Left kidney (tissue), 2 donors: Measurements from ENCODE around the gene WIZ. TPM values are rescaled to one million over a fixed set of nuclear protein-coding genes. Genes with fewer than 3 reads are reported as not detected.

ENCODE experiments used
- DNase-seq: peaks from one replicate; pipeline ENCODE4 v3.0.0-alpha.2; 2013
- polyA plus RNA-seq: library from polyadenylated mRNA; unstranded; fragments of 120-200 nt; gene quantifications from one replicate; pipeline ENCODE4 v1.2.1, GENCODE V29; 2013; ENCODE audit not compliant: insufficient read length

WIZ gene
- polyA plus RNA-seq, 1 donor, result 25.7 TPM

DNA sequence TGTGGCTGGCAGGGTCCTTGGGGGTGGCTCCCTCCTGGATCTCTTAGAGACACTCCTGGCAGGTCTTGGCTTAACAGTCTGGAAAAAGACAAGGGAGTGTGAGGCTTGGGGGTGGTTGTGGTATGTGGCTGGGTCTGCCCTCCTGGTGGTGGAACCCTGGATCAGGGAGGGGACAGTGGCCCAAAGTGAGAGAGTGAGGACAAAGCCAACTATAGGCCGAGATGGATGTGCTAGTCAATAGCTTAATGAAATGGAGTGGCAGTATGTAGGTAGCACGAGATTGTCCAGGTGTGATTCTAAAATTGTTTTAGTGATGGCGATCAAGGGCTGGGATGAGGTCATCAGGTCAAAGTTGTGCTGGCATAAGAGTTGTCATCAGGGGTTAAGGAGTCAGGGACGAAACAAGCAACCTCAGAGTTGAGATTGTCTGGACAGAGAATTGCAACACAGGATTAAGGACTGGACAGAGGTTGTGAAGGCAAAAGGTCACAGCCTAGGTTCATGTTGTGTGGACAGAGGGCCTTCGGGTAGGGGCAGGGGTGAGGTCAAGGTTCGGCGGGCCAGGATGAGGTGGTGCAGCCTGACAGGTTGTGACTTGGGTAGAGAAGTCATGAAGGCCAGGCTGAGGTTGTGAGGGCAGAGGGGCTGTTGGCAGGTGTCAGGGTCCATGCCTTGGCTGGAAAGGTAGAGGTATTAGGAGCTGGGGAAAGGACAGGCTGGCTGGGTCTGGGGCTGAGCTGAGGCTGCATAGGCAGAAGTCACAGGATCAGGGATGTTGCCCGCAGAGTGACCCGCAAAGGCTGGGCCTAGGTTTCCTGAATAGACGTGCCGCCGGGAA lies 19.1 kb upstream of the WIZ start:
- DNase-seq, result no peak

- DNase-seq, result no peak
Measured at GRCh38 chr19:15467734-15468214, 18.0 kb upstream of the WIZ start.

DNA sequence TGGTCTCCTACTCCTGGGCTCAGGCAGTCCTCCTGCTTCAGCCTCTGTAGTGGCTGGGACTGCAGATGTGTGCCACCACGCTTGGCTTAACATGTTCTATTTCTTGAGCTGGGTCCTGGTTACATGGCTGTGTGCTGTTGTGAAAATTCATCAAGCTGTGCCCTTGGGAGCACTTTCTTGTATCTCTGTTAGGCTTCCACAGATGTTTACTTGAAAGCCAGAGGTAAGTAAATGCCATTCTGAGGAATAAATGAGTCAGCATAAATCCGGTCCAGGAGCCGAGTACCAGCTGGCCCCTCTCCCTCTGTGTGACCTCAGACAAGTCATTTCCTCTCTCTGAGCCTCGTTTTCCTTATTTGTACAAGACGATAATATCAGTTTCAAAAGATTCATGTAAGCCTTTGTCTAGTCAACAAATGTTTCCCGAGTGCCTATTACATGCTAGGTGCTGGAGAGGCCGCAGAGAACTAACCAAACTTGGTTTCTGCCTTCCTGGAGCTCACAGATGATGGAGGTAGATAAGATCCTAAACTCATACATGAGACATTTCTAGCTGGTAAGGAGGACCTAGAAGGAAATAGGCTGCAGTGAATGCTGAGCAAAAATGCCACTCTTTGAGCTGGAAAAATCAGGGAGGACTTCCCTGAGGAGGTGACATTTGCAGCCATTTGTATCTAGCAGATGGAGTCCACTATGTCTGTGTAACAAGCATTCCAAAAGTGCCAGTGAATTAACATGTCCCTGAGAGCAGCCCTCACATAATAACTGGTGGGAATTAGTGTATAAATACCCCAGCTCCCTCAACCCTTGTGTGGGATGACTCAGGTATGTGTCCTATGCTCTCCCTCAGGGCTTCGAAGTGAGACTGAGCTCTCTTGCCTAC lies 17.3 kb upstream of the WIZ start:
- DNase-seq, result no peak

- DNase-seq, result no peak
Measured at GRCh38 chr19:15464394-15465385, 14.9 kb upstream of the WIZ start, which contains the start of gene RASAL3. RASAL3 (minus strand) TSS chr19:15464544; CDS start chr19:15464358, 186 bp downstream.

GRCh38 chr19:15463861-15464371 lies 14.2 kb upstream of the WIZ start:
- DNase-seq, result no peak

GRCh38 chr19:15461694-15462093 lies 11.9 kb upstream of the WIZ start:
- DNase-seq, result no peak

- no peak for DNase-seq
Measured at GRCh38 chr19:15457701-15458484, 8.1 kb upstream of the WIZ start.

DNA sequence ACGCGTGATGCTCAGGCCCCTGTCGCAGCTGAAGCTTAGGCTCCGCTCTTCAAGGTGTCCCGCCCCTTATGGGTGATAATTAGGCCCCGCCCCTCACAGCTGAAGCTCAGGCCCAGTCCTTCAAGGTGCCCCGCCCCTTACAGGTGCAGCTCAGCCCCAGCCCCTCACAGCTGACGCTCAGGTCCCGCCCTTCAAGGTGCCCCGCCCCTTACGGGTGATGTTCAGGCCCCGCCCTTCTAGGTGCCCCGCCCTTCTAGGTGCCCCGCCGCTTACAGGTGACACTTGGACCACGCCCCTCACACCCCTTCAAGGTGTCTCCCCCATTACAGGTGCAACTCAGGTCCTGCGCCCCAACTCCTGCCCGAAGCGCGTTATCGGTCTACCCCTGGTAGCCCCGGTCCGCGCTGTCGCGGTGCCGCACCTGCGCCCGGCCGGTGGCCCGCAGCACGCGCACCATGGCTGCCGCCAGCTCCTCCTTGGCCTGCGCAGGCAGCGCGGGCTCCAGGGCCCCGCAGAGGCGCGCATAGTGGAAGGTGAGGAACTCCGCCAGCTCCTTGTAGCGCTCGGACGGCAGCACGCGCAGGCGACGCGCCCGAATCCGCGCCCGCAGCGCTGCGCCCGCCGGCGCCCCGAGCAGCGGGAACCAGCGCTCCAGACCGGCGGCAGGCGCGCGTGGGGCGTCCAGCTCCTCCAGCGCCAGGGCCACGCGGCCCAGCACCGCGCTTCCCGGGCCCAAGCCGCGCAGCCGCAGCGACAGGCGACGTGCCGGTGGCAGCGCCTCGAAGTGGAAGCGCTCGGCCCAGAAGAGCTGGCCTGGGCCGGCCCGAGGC lies 7.3 kb upstream of the WIZ start:
- no peak for DNase-seq

DNA sequence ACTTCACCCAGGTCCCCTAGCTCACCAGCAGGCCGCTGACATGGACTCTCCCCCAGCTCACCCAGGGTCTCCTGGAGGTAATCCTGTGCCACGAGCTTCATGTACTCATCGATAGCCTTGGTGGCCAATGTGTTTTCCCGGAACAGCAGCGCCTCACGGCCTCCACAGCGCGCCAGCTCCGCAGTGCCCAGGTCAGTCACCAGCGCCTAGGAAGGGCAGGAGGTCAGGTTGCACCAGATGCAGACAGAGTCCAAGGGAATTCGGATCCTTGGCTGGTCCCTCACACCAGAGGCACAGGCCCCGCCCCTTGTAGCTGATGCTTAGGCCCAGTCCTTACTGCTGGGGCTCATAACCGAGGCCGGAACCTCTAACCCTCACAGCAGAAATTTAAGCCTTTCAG lies 6.7 kb upstream of the WIZ start:
- no peak for DNase-seq

- DNase-seq, result no peak
Measured at GRCh38 chr19:15455996-15456395, 6.2 kb upstream of the WIZ start.

DNA sequence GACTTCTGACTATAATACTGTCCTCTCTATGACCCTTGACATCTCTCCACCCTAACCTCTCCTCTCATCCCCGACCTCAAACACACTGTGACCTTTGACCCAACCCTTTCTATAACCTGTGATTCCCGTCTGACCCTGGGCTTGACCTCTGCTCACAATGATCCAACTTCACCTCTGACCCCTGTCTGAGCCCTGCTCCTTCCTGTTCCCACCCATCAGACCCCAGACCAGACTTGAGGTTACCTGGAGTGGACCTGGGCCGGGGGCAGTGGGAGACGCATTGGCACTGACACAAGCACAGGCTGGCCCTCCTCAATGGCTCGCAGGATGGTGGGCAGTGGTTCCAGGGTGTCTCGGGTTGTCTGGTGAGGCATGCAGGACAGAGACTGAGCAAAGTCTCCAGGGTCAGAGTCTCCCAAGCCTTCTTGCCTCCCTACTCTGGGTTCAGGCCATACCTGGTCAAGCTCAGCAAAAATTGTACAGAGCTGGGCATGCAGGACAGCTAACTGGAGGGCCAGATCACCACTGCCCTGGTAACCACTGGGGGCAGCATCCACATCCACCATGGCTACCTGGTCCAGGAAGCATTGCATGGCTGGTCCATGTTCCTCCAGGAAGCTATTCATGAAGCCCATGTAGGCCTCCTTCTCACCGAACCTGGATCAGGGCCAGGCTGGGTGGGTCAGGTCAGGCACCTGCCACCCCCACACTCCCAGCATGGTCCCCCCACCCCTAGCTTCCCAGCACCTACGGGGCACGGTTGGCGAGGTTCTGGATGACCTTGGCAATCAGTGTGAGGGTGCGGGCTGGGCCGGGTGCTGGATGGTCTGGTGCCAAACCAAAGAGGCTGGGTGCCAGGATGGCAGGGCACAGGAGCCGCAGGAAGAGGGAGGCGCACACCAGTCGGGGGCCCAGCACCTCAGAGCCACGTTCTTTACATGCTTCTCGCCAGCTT lies 4.4 kb upstream of the WIZ start:
- no peak for DNase-seq

GRCh38 chr19:15453091-15453578 lies 3.4 kb upstream of the WIZ start:
- DNase-seq, result no peak

DNA sequence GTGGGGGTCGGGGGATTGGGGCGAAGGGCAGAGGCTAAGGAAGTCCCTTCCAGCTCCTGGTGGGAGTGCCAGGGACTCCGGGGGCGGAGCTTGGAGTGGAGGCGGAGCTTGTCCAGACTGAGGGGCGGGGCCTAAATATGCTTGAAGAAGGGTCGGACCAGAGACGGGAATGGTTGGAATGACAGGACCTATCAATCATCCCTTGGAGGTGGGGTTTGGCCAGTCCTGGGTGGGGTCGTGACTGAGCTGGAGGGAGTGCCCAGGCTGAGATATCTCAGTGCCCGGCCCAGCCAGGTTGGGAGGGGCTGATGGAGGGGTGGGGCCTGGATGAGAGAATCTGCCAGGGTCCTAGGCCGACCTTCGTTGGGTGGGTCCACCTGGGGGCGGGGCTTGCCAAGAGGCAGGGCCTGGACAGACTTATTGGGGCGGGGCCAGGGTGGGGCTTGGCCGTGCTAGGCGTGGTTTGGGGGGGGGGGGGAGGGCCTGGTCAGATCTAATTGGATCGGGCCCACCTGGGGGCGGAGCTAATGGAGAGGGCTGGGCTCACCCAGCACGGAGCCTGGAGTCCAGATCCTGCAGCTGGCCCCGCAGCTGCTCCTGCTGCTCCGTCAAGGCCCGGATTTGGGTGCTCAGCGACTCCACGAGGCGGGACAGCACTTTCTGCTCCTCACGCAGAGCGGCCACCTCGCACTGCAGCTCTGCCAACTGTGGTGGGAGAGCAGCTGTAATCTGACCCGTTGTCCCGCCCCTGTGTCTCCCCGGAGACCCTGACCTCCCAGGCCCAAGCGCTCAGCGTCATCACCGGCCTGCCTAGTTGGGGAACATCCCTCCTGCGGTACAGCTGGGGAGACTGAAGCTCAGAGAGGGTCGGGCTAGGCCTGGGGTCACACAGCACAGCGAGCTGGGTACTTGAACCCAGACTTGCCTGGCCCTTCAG lies 2.6 kb upstream of the WIZ start:
- DNase-seq, result peak; percentile 77

DNA sequence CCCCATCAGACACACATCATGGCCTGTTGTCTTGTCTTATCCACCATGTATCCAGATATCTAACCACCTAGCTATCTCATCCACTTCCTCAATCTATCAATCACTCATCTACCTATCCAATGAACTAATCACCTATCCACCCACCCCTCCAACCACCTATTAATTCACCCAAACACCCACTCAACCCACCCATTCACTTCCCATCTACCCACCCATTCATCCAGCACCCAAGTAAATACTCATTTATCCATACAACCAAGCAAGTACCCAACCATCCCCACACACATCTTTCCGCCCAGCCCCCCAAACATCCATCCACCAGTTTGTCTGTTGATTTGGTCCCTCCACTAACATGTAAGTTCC lies 753 bp upstream of the WIZ start:
- DNase-seq, result no peak

GRCh38 chr19:15448778-15449619 lies 757 bp downstream of the WIZ start:
- DNase-seq, result no peak
